ENCODE results near the gene IGSF9B.

IGSF9B gene

GRCh38 chr11:133975488-133975849 is 18.7 kb upstream of the IGSF9B start:
- no peak overlapping the region for H3K4me3 ChIP-seq (ENCODE audit: low read depth, low read length)
- no peak for TF ChIP-seq CTCF (IDR thresholded peaks at IDR 0.05; ENCODE audit: low read depth, low read length, missing control alignments)
- no peak for DNase-seq (ENCODE audit: low read depth)

GRCh38 chr11:133974836-133975487 is 18.2 kb upstream of the IGSF9B start:
- H3K4me3 ChIP-seq (ENCODE audit: low read depth, low read length), result no peak overlapping the region
- TF ChIP-seq CTCF (IDR thresholded peaks at IDR 0.05; ENCODE audit: low read depth, low read length, missing control alignments), result no peak
- no peak for DNase-seq (ENCODE audit: low read depth)

- TF ChIP-seq CTCF (IDR thresholded peaks at IDR 0.05; ENCODE audit: low read depth, low read length, missing control alignments), result no peak
These were observed 15.1 kb upstream of the IGSF9B start for GRCh38 chr11:133971881-133972280.

GRCh38 chr11:133969112-133969511 is 12.3 kb upstream of the IGSF9B start:
- no peak for DNase-seq (ENCODE audit: low read depth)
- H3K4me3 ChIP-seq (ENCODE audit: low read depth, low read length), result no peak overlapping the region
- no peak for TF ChIP-seq CTCF (IDR thresholded peaks at IDR 0.05; ENCODE audit: low read depth, low read length, missing control alignments)

More at GRCh38 chr11:133971881-133972280, 15.1 kb upstream of the IGSF9B start:
- H3K4me3 ChIP-seq (ENCODE audit: low read depth, low read length), result no peak overlapping the region
- DNase-seq (ENCODE audit: low read depth), result no peak

GRCh38 chr11:133968300-133968699 is 11.5 kb upstream of the IGSF9B start:
- TF ChIP-seq CTCF (IDR thresholded peaks at IDR 0.05; ENCODE audit: low read depth, low read length, missing control alignments), result no peak
- no peak for DNase-seq (ENCODE audit: low read depth)
- no peak overlapping the region for H3K4me3 ChIP-seq (ENCODE audit: low read depth, low read length)

- no peak overlapping the region for H3K4me3 ChIP-seq (ENCODE audit: low read depth, low read length)
- no peak for TF ChIP-seq CTCF (IDR thresholded peaks at IDR 0.05; ENCODE audit: low read depth, low read length, missing control alignments)
- no peak for DNase-seq (ENCODE audit: low read depth)
These were observed 11.0 kb upstream of the IGSF9B start for GRCh38 chr11:133967599-133968238.
